Measurements from ENCODE around the gene ALOX15.

ALOX15 gene

DNA sequence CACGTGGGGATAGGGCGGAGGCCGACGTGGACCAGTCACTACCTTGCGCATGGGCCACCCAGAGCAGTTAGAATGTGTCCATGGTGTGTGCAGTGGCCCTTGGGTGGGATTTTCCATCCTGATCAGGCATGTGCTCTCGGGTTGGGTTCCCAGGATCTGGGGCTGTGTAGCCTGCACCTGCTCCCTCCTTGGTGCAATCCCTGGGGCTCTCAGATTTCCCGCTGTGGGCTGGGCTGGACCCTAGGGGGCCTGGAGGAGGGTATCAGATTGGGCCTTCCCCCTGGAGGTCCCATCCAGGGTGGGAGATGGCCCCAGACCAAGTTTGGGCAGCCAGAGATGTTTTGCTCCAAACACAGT, 55.9 kb downstream of the ALOX15 start:
- peaks cover 90% of the 10 kb centered on the region for H3K27me3 ChIP-seq
- no peaks in the 10 kb centered on the region for H3K9me3 ChIP-seq
- H3K4me1 ChIP-seq (ENCODE audit: control insufficient read depth in 1 of 2, insufficient read depth in 1 of 2, low read depth in 1 of 2, low read length in 1 of 2) = peaks cover 4 to 6% of the 10 kb centered on the region in 2 experiments
- TF ChIP-seq CTCF (IDR thresholded peaks at IDR 0.05) = no peak
- H3K36me3 ChIP-seq = no peaks in the 10 kb centered on the region
- H3K27ac ChIP-seq = no peak overlapping the region
- H3K4me3 ChIP-seq (ENCODE audit: low read depth in 1 of 2, low read length in 1 of 2) = no peak overlapping the region

DNA sequence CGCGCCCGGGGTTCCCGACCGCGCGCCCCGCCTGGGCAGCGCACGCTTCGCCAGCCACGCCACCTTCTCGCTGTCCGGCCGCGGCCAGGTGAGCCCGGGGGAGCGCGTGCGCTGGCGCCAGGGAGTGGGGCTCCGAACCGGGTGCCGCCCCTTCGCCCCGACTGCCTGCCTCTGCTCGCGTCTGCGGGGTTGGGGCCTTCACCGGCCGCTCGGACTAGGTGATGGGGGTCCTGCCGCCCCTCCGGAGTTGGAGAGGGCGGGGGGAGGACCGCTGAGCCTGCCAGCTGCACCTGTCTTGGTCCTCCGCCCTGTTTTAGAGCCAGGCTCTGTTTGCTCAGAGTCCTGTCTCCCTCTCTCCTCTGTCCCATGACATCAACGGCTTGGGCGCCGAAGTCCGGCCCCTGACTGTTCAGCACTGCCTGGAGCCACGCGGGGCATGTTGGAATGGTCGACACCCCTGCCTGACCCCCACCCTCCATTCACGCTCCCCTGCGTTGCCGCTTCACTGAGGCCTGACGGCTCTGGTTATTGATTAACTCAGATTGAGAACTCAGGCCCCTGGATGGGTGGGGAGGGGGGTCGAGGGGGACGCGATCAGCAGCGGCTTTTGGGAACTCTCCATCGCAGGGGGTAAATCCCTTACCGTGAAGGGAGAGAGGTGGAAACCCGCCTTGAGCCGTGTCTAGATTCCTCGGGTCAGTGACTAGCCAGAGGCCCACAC, 56.4 kb downstream of the ALOX15 start:
- peaks cover 92% of the 10 kb centered on the region for H3K27me3 ChIP-seq
- H3K36me3 ChIP-seq = no peaks in the 10 kb centered on the region
- peaks cover 4 to 6% of the 10 kb centered on the region in 2 experiments for H3K4me1 ChIP-seq (ENCODE audit: control insufficient read depth in 1 of 2, insufficient read depth in 1 of 2, low read depth in 1 of 2, low read length in 1 of 2)
- no peak overlapping the region for H3K27ac ChIP-seq
- H3K4me3 ChIP-seq (ENCODE audit: low read depth in 1 of 2, low read length in 1 of 2) = no peak overlapping the region
- H3K9me3 ChIP-seq = no peaks in the 10 kb centered on the region
- TF ChIP-seq CTCF (IDR thresholded peaks at IDR 0.05) = no peak

DNA sequence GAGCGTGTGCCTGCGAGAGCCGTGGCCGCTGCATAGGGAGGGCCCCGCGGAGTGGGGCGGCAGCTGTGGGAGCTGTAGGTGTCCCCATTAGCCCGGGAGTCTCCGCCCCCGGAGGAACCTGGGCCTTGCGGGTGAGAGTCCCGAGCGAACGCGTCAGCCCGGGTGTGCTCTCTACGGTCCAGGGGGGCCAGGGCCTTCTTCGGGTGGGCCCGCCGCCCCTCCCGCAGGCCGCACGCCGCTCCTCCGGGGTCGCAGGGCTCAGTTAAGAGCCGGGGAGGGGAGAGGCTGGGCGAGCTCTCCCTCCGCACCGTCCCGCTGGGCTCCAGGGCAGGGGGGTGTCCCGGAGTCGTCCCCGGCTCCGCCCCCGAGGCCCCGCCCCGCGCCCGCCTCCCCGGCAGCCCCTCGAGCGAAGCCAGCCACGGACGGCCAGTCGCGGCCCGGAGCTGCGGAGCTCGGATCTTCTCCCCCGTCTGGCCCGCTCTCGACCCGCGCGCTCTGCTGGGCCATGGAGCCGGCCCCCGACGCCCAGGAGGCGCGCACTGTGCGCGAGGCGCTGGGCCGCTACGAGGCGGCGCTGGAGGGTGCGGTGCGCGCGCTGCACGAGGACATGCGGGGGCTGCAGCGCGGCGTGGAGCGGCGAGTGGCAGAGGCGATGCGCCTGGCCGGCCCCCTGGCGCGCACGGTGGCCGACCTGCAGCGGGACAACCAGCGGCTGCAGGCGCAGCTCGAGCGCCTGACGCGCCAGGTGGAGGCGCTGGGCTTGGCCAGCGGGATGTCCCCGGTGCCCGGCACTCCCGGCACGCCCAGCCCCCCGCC, 57.2 kb downstream of the ALOX15 start, which contains the start of gene SMTNL2:
SMTNL2 (plus strand) TSS at position 429 of the 816 bp plus-strand sequence; CDS start at position 506, 77 bp downstream.
- no peaks in the 10 kb centered on the region for H3K9me3 ChIP-seq
- no peak for TF ChIP-seq CTCF (IDR thresholded peaks at IDR 0.05)
- no peak within 1 kb of the TSS for H3K27ac ChIP-seq
- peaks cover 4 to 6% of the 10 kb centered on the region in 2 experiments for H3K4me1 ChIP-seq (ENCODE audit: control insufficient read depth in 1 of 2, insufficient read depth in 1 of 2, low read depth in 1 of 2, low read length in 1 of 2)
- H3K4me3 ChIP-seq (ENCODE audit: low read depth in 1 of 2, low read length in 1 of 2) = no peak within 1 kb of the TSS
- H3K27me3 ChIP-seq = peaks cover 96% of the 10 kb centered on the region
- H3K36me3 ChIP-seq = no peaks in the 10 kb centered on the region

- no peak for TF ChIP-seq CTCF (IDR thresholded peaks at IDR 0.05)
- Histone ChIP-seq H3K36me3 (no peaks in the 10 kb centered on the region), H3K27me3 (peaks cover 91% of the 10 kb centered on the region), H3K9me3 (no peaks in the 10 kb centered on the region), H3K27ac (no peak overlapping the region), H3K4me1 (ENCODE audit: control insufficient read depth in 1 of 2, insufficient read depth in 1 of 2, low read depth in 1 of 2, low read length in 1 of 2) (peaks cover 4 to 6% of the 10 kb centered on the region in 2 experiments), H3K4me3 (ENCODE audit: low read depth in 1 of 2, low read length in 1 of 2) (no peak overlapping the region)
Observed at GRCh38 chr17:4583782-4584100, 57.7 kb downstream of the ALOX15 start.

DNA sequence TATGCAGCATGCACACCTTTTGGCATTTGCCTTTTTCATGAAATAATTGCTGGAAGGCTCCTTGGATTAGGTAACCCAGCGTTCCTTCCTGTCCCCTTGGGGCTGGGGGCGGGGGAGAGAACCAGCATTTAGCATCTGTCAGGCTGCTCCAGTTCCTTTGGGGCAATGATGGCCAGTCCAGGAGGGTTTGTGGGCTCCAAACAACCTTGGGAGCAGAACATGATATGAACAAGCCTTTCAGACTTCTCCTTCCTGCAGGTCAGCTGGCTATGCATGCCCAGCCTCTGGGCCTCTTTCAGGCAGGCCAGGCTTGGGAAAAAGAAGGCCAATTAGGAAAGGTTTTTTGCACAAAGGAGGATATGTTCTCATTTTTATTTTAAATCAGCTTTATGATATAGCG, 58.3 kb downstream of the ALOX15 start:
- no peak for TF ChIP-seq CTCF (IDR thresholded peaks at IDR 0.05)
- no peaks in the 10 kb centered on the region for H3K9me3 ChIP-seq
- H3K27me3 ChIP-seq = peaks cover 85% of the 10 kb centered on the region
- H3K4me1 ChIP-seq (ENCODE audit: control insufficient read depth in 1 of 2, insufficient read depth in 1 of 2, low read depth in 1 of 2, low read length in 1 of 2) = peaks cover 4 to 6% of the 10 kb centered on the region in 2 experiments
- no peak overlapping the region for H3K4me3 ChIP-seq (ENCODE audit: low read depth in 1 of 2, low read length in 1 of 2)
- no peaks in the 10 kb centered on the region for H3K36me3 ChIP-seq
- no peak overlapping the region for H3K27ac ChIP-seq

All from neutrophil (primary cell).